Measurements from ENCODE around the gene KIF11. TPM values are rescaled to one million over a fixed set of nuclear protein-coding genes. Genes with fewer than 3 reads are reported as not detected.
A peak's percentile ranks its signal among the peaks of the same experiment; 100 is the strongest.

Gene KIF11
- total and polyA plus RNA-seq, 2 of the 13 experiments (the other 11 are each of a cell fraction or from before 2014, with no cell fraction given): 8.7 to 38.4 TPM

GRCh38 chr10:92592761-92593618 lies at the start of gene KIF11 (continued):
- TF ChIP-seq CENPX (CRISPR knock-in tag; IDR thresholded peaks at IDR 0.05): no peak
- TF ChIP-seq ZFAT (CRISPR knock-in tag; conservative IDR thresholded peaks at IDR 0.05): no peak
- 0 out of 2 replicates have a peak, but pooled peaks have one; percentile 54 for TF ChIP-seq ZBTB38 (CRISPR knock-in tag; IDR thresholded peaks at IDR 0.05)
- no peak for TF ChIP-seq ZBTB21 (CRISPR knock-in tag; IDR thresholded peaks at IDR 0.05)
- TF ChIP-seq HDAC1 (CRISPR knock-in tag; IDR thresholded peaks at IDR 0.05): peak; percentile 97
- TF ChIP-seq, protein P1, sequence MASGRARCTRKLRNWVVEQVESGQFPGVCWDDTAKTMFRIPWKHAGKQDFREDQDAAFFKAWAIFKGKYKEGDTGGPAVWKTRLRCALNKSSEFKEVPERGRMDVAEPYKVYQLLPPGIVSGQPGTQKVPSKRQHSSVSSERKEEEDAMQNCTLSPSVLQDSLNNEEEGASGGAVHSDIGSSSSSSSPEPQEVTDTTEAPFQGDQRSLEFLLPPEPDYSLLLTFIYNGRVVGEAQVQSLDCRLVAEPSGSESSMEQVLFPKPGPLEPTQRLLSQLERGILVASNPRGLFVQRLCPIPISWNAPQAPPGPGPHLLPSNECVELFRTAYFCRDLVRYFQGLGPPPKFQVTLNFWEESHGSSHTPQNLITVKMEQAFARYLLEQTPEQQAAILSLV (CRISPR knock-in tag; IDR thresholded peaks at IDR 0.05; ENCODE audit: borderline replicate concordance): peak; percentile 82; the same call in 1 of the 2 replicates
- TF ChIP-seq RFX1 (IDR thresholded peaks at IDR 0.05): no peak
- TF ChIP-seq KDM2A (CRISPR knock-in tag; IDR thresholded peaks at IDR 0.05; ENCODE audit: borderline replicate concordance, low read depth): peak; percentile 63; the same call in 1 of the 2 replicates
- TF ChIP-seq ZBTB8A (CRISPR knock-in tag; IDR thresholded peaks at IDR 0.05; ENCODE audit: borderline replicate concordance, low read depth): no peak
- TF ChIP-seq ZNF235 (CRISPR knock-in tag; IDR thresholded peaks at IDR 0.05; ENCODE audit: borderline replicate concordance): no peak
- no peak for TF ChIP-seq MATR3 (CRISPR knock-in tag; IDR thresholded peaks at IDR 0.05)
- no peak; the same call in 1 of the 2 replicates for TF ChIP-seq KLF11 (CRISPR knock-in tag; IDR thresholded peaks at IDR 0.05)
- TF ChIP-seq ZNF788 (CRISPR knock-in tag; IDR thresholded peaks at IDR 0.05; ENCODE audit: borderline replicate concordance): no peak
- TF ChIP-seq ZNF230 (CRISPR knock-in tag; IDR thresholded peaks at IDR 0.05): no peak
- no peak for TF ChIP-seq ZNF567 (CRISPR knock-in tag; IDR thresholded peaks at IDR 0.05; ENCODE audit: borderline replicate concordance)
- TF ChIP-seq GRHL1 (CRISPR knock-in tag; conservative IDR thresholded peaks at IDR 0.05): no peak
- no peak for TF ChIP-seq STAG1 (CRISPR knock-in tag; IDR thresholded peaks at IDR 0.05)
- peak; percentile 86 for TF ChIP-seq NFYC (CRISPR knock-in tag; IDR thresholded peaks at IDR 0.05)
- TF ChIP-seq, protein P2, sequence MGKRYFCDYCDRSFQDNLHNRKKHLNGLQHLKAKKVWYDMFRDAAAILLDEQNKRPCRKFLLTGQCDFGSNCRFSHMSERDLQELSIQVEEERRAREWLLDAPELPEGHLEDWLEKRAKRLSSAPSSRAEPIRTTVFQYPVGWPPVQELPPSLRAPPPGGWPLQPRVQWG (CRISPR knock-in tag; IDR thresholded peaks at IDR 0.05; ENCODE audit: borderline replicate concordance, low read depth): no peak
- peak; percentile 16; the same call in 1 of the 2 replicates for TF ChIP-seq SOX5 (CRISPR knock-in tag; IDR thresholded peaks at IDR 0.05; ENCODE audit: borderline replicate concordance)
- no peak for TF ChIP-seq FOXO1 (CRISPR knock-in tag; IDR thresholded peaks at IDR 0.05)
- TF ChIP-seq, protein P3, sequence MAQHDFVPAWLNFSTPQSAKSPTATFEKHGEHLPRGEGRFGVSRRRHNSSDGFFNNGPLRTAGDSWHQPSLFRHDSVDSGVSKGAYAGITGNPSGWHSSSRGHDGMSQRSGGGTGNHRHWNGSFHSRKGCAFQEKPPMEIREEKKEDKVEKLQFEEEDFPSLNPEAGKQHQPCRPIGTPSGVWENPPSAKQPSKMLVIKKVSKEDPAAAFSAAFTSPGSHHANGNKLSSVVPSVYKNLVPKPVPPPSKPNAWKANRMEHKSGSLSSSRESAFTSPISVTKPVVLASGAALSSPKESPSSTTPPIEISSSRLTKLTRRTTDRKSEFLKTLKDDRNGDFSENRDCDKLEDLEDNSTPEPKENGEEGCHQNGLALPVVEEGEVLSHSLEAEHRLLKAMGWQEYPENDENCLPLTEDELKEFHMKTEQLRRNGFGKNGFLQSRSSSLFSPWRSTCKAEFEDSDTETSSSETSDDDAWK (CRISPR knock-in tag; IDR thresholded peaks at IDR 0.05): no peak
- TF ChIP-seq ZNF512 (CRISPR knock-in tag; IDR thresholded peaks at IDR 0.05): no peak

Data from HepG2 (cell line).